NCI-H446 (cell line): Measurements from ENCODE around the gene XPNPEP1.
A peak's percentile ranks its signal among the peaks of the same experiment; 100 is the strongest.
"Not testable (repeated sequence)": the region's sequence is repeated elsewhere in the genome, so short reads cannot be mapped to it uniquely, and the experiment has no call there.

ENCODE experiments used
- DNase-seq, 2 experiments: peaks; one replicate each; lab custom pipeline; 2025; lab: John Stamatoyannopoulos, UW

Gene XPNPEP1

DNA sequence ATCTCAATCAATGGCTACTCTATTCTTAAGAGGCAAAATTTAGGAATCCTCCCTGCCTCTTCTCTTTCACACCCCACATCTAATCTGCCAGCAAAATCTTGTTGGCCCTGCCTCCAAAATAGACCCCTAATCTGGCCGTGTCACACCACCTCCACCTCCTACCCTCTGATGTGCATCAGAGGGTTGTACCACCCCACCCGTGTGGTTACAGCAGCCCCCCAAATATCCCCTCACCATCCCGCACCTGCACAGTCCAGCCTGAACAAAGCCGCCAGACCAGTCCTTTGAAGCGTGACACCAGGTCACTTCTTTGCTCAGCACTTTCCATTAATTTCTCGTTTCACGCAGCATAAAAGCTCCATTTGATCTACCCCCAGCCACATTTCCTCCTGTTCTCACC, 776 bp upstream of the XPNPEP1 start:
- DNase-seq: no peak

DNA sequence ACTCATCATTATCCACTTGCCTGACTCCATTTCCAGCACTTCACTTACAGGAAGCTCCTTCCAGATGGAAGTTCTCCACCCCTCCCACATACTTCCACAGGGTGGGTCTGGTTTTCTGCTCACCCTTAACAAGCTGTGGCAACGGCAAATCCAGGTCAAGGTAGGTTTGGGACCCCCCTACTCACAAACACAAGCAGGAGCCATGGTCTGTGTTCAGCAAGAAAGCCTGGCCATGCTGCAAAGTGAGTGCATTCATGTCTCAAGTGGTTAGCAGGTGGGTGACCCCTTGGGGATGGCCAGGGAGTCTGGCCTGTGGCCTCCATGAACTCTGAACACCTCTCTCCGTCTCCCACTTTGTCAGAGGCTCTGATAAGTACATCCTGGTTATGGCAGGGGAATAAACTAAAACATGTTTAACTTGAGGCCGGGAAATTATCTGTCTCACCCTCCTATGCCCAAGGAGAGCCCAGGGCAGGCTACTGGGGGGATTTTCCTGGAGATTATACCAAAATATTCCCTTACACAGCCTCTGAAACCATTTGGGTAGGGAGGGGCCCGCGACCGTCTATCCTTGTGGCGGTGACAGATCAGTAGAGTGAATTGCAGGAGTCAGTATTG, 844 bp downstream of the XPNPEP1 start:
- no peak for DNase-seq

DNA sequence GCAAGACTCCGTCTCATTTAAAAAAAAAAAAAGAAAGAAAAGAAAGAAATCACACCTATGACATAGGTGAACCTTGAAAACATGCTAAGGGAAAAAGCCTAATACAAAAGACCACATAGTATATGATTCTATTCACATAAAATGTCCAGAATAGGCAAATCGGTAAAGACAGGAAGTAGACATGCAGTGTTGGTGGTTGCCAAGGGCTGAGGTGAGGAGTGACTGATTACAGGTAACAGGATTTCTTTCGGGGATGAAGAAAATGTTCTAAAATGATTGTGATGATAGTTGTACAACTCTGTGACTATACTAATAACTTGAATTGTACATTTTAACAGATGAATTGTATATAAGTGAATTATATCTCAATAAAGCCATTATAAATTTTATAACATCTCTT, 3.3 kb downstream of the XPNPEP1 start:
- no peak for DNase-seq

DNA sequence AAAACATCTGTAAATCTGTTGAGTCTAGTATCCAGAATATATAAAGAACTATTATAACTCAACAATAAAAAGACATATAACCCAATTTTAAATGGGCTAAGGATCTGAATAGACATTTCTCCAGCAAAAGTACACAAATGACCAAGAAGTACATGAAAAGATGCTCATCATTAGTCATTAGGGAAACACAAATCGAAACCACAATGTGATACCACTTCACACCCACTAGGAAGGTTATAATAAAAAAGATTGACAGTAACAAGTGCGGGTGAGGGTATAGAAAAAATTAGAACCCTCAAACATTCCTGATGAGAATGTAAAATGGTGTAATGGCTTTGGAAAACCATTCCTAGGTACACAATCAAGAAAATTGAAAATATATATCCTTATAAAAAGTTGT, 4.1 kb downstream of the XPNPEP1 start:
- no peak for DNase-seq

DNA sequence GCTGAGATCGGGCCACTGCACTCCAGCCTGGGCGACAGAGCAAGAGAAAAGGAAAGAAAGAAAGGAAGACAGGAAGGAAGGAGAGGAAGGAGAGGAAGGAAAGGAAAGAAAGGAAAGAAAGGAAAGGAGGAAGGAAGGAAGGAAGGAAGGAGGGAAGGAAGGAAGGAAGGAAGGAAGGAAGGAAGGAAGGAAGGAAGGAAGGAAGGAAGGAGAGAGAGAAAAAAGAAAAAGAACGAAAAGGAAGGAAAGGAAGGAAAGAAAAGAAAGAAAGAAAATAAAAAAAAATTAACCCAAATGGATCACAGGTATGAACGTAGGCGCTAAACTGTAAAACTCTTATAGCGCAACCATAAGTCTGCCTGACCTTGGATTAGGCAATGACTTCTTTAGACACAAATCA, 4.6 kb downstream of the XPNPEP1 start:
- DNase-seq: not testable (repeated sequence)

DNA sequence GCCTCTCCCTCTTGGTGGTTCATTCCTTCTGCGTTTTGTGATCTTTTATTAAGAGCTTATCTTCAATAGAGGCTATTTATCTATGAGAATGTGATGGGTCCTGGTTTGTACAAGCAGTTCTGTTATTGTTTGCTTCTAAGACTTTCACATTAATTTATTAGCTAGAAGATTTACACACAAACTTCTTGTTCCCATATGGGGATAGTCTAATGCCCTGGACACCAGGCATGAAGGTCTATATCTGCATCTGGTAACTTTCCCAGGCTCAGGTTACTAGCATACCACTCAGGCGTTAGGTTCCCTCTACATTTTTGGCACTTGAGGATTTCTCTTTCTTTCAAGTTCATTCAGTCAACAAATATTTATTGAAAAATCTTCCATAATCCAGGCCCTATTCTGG, 7.7 kb downstream of the XPNPEP1 start:
- DNase-seq: no peak

DNA sequence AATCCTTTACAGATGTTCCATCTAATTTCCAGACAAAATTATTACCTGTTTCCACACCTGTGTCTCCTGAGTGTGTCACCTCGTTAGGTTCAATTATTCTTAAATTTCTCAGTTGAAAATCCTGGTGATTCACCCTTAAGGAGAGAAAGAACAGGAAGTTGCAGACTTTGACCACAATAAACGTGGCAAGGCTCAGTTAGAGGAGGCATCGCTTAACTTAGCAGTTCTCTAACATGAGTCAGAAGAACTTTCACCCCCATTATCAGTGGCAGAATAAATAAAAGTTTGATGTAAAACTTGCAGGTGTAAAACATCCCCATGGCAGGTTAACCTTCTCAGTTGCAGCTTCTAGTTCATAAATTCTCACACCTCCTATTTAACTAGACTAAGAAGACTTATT, 8.3 kb downstream of the XPNPEP1 start:
- no peak for DNase-seq

DNA sequence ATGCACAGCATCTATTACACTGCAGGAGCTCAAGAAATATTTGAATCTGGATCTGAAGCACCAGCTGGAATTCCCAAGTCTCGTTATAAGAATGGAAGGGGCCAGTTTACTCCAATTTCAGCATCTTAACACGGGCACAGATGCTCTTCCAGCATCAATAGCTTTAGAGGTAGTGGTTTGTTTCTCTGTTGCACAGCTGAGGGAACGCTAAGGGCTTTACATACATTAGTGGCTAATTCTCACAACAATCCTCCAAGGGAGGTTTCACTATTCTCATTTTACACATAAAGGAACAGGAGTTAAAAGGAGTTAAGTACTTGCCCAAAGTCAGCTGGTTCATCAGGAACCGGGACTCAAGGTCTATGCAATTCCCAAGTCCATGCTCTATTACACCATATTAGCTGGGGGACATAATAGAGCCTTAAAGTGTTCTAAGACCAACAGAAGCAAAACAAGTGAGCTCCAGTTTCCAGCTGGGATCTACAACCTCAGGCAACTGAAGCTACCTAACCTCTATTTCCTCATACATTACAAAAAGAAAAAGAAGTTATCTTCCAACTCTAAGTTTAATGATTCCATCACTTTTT, 9.9 kb downstream of the XPNPEP1 start:
- no peak for DNase-seq

DNA sequence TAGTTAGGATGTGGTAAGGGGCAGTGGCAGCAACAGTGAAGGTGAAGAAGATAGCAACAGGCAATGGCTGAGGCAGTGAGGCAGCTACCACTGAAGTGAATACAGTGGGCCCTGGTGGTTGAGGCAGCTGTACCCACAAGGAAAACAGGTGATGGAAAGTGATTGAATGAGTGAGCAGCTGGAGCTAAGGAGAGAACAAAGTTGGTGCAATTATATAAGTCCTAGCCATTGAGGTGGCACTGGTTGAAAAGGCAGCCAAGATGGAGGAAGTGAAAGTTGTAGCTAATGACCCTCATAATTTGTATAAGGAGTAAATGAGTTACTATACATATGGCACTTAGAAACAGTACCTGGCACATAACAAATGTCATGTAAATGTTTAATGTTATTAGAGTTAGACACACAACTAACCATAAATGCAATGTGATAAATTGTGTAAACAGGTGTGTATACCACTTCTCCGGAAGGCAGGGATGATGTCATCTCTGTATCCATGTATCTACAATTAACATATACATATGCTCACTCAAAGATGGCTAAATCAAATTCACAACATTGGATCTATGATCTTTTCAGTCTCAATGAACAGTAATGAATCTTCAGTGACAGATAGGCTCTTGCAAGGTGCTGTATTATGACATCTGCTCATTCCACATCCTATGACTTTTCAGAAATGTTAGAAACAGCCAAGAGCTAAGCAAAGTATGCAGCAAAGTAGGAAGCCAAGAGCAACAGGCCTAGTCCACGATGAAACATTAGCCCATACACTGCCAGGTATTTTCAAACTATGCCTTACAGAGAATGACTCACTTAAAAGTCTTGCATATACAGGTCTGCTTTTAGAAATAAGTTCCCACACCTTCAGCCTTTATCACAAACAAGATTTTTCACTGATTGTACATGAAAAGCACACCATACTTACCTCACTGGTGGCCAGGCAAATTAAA, 10.7 kb downstream of the XPNPEP1 start:
- no peak for DNase-seq

DNA sequence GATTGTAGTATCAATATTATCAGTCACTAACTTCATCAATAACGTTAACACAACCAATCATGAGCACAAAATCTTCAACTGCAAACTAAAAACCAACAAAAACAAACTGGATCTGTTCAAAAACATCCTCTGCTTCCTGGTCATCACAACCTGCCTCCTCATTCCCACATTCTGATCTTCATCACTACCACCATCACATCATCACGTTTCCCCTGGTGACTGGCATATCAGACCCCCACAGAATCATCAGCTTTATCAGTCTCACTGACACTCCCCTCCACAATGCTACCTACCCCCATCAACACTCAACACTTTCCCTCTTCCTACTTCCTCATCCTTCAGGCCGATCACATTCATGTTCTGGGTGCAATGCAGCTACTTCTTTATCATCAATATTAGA, 11.4 kb downstream of the XPNPEP1 start:
- DNase-seq: no peak

DNA sequence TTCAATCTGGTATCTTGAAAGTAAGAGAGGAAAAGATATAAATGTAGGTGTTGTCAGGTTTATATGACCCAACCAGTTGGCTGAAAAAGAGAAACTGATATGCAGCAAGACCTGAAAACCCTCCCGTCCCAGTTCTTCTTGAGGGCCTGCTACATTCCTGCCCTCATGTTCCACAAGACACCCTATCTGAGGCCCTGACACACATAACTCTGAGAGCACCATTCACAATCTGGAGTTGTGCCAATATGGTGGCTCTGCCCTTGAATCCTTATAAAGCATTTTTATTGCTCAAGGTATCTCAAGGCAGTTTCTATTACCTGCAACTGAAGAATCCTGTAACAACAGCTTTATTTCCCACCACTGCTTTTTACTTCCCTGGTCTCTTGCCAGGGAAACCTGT, 17.0 kb downstream of the XPNPEP1 start:
- no peak for DNase-seq

DNA sequence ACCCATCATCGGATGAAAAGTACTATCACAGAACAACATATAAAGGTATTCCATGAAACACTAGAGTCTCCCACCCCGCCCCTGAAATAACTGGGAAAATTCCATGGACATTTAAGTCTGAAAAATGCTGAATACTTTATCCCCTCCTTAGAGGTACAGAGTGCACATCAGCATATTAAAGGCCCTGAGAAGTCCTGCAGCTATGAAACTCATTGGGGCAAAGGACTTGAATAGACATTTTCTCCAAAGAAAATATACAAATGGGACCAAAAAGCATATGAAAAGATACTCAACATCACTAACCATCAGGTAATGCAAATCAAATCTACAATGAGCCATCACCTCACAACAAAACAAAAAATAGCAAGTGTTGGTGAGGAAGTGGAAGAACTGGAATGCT, 18.9 kb downstream of the XPNPEP1 start:
- no peak for DNase-seq

DNA sequence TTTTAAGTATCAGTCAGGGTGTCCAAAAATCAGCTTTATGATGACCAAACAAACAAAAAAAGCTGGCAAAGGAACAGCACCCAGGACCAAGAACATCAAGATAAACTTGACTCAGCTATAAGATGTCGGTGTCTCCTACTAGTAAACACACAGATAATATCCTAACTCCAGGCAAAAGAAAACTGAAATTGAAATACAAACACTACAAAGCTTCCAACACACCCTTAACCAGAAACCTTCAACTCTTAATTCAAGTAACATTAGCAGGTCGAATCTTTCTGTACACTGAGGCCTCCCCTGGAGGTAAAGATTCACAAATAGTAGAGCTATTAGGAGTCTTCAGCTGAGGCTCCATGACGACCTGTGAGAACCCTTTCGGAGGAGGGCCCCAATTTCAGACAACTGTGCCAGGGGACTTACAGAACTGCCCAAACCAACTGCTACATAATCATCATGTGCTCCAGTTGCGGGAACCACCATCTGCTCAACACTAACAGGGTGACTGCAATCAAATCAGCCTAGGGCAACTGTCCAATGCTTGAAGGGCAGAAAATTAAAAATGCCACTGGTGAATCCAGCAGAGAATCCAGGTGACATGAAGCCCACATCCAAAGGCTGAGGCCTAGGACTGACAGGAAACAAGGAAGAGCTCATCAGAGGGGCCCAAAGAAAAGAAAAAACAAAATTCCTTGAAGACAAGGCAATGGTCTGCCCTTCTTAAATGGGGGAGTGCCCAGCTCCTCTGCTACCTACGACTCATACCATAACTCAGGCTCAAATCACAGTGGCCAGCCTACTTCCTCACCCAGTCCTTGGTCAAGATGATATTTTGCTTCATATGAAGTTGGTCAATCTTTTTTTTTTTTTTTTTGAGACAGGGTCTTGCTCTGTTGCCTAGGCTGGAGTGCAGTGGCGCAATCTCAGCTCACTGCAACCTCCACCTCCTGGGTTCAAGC, 20.0 kb downstream of the XPNPEP1 start:
- DNase-seq: peak; percentile 48 to 68

DNA sequence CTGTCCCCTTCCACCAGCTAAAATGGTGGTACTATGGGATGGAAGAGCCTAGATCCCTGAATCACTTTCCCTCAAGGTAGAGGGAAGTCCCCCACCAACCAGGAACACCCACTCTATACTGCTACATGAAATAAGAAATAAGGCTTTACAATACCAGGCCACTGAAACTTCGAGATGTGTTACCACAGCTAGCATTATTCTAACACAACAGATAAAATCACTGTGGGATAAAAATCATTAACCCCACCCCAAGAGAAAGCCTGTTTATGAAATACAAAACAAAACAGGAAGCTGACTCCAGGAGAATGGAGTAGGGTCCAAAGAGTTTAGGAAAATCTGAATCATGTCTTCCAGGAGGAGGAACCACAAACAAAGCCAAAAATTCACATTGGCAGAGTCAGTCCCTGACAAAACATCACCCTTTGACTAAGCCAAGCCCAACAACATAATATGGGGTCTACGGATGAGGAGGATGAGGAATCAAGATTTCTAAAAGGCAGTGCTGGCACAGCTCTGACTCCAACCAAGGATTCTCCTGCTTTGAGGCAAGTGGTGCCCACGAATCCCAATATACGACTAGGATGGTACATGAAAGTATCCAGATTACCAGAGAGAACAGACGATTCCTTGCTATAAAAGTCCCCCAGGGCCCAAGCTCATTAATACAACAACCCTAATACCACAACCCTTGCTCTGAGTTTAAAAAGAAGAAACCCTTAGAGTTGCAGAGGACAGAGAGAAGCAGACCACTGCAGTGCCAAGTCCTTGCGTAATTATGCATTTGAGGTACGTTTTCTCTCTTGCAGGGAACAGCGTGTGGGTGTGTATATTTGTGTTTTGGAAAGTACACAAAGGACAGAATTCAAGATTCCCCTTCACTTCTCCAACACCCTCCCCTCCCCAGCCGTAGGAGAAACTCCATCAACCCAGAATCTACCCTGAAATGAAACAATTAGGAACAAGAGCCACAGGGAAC, 23.7 kb downstream of the XPNPEP1 start:
- no peak for DNase-seq

DNA sequence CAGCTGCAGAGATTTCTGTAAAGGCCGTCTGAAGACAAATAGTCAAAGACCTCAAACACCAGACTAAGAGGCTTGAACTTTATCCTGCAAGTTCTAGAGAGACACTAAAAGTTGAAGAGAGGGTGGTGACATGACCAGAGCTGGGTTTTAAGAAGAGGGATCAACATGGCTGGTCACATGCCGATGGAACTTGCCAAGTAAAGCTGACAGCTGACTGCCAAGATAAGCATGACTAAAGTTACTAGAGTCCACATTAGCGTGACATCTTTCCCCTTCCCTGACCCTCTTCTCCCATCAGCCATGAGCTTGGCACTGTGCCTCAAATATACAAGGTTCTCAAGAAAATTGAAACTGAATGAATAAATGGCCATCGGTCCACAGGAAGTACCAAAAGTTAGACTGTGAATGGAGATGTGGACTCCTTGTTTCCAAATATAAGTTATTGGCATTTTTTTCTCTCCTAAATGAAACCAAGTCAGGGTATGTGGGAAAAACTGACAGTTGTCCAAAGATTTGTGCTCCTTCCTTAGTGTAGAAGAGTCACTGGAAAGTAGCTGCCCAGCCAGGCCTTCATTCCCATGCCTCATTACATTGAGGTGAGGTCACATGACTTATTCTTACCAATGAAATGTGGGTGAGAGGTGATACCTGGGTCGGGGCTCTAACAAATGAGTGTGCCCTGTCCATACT, 24.5 kb downstream of the XPNPEP1 start:
- DNase-seq: no peak

DNA sequence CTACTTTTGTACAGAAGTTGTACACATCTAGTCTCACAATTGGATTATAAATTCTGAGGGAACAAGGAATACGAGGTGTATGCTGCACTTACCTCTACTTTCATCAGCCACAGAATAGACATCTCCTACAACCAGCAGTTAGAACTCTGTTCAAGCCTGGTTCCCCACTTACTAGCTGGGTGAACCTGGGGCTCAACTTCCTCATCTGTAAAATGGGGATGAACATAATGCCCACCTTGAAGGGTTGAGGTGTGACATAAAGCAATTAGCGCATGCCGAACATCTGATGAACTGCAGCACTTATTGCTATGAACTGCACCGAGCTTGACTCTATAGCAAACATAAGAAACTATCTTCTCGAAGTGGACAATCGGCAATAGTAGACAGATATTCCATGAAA, 25.3 kb downstream of the XPNPEP1 start:
- no peak for DNase-seq

DNA sequence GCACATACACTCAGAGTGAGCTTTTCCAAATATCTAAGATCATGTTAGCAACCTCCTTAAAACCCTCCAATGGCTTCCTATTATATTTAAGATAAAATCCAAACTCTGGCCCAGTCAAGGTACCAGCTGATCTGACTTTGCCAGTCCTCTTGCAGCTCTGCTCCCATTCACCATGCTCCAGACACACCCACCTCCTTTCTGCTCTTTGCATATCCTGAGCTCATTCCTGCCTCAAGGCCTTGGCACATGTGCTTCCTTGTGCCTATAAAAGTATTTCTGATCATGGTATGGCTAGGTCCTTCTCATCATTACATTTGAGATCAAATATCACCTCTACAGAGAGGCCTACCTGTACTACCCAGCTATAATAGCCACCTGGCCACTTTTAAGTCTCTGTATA, 27.5 kb downstream of the XPNPEP1 start:
- DNase-seq: no peak

DNA sequence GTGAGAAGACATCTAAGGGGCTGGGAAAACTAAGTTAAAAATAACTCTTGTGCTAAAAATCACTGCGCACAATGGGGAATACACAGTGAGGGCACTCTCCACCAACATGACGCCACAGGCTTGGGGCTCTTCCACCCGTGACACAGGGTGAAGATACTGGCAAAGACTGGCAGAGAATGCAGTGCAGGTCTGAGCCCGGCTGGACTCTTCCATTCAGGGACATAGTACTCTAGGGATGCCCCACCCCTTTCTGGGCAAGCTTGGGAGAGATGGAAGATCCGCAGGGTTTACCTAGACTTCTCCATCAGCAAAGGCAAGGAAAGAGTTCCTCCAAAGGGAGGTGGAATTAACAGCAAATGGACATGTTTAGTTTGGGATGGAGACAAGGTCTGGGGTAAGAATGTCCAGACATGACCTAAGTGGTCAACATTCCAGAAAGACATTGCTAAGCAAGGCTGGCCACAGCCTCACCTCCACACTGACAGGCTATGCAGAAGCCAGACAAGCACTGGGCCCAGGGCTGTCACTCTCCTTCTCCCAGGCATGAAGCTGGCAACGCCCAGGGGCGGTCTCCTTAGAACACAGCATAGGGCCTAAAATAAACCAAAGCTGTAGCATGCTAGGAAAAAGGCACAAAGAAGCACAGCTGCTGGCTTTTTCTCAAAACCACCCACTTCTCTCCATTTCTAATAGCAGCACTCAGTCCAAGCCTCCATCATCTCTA, 28.1 kb downstream of the XPNPEP1 start:
- DNase-seq: no peak

DNA sequence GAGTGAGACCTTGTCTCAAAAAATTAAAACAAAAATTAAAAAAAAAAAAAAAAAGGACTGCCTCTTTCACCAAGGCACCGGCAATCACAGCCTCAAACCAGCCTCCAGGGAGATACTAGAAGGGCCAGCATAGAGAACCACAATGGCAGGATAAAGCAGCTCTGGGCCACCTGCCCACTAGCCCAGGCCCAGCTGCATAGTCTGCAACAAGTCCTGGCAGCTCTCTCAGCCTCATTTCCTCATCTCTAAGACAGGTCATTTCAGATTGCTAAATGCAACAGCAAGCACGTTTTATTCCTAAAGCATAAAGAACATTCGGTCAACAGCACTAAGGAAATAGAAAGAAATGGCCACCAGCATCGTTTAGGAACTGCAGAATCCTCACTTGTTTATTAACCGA, 28.8 kb downstream of the XPNPEP1 start:
- peak; percentile 10 to 70 for DNase-seq

DNA sequence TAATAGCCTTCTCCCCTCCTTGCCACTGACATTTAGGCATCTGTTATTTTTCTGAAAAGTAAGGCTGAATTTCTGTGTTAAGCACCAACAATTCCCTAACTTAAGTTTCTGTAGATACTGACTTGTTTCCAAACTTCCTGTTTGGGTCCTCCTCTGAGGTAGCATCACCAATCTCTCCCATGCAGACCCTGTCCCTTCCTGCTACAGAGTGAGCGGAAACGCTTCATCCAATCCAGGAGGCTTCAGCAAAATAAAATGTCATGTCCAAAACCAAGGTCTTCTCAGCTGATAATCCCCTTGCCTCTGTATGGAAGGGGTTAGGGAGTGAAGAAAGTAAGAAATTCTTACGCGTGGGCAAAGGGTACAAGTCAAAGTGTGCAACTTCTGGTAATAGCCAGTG, 29.9 kb downstream of the XPNPEP1 start:
- DNase-seq: no peak
